Stimulated activated CD4-positive, alpha-beta T cell treated with anti-CD3 and anti-CD28 coated beads, Interleukin-15, amount 100 ng/mL, for 24 hours (primary cell): ENCODE measurements around the gene NUP88.

ENCODE experiments used
- DNase-seq: peaks from one replicate; pipeline ENCODE4 v3.0.0-alpha.2; 2020

NUP88 gene

GRCh38 chr17:5354310-5354709 is 65.2 kb downstream of the NUP88 start:
- no peak for DNase-seq

DNA sequence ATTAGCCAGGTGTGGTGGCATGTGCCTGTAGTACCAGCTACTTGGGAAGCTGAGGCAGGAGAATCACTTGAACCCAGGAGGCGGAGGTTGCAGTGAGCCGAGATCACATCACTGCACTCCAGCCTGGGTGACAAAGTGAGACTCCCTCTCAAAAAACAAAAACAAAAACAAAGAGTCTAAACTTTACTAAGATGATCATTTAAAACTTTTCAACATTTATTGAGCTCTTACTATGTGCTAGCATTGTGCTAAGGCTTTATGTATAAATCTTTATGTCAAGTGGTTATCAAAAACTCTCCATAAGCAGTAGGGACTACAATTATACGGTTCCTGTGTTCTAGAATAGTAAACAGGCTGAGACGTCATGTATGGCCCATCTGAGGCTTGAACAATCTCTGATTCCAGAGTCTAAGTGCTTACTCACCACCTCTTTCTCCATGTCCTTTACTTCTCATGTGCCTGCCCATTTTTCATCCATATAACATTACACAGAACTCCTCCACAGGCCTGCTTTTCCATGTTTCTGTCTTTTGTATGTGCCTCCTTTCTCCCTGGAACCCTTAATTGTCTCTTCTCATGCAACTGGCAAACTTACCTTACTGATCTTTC is 66.7 kb downstream of the NUP88 start:
- DNase-seq, result no peak

DNA sequence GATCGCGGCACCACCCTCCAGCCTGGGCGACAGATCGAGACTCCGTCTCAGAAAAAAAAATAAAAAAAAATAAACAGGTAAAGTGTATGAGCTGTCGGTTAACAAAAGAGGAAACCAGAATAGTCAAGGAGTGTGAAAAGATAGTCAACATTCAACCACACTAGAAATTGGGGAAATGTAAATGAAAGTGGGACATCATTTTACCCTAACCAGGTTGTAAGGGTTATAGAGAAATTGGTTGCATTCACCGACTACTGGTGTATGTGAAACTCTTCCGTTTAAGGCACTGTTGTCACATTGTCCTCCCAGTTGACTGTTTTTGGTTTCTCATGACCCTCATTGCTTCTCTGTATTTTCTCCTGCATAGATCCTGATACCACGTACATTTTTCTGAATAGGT is 74.5 kb downstream of the NUP88 start:
- no peak for DNase-seq
